ENCODE results near the gene SCAP. TPM values are rescaled to one million over a fixed set of nuclear protein-coding genes. Genes with fewer than 3 reads are reported as not detected.

Gene SCAP
- total RNA-seq, 2 donors from 2014 or later: 103 to 105 TPM

DNA sequence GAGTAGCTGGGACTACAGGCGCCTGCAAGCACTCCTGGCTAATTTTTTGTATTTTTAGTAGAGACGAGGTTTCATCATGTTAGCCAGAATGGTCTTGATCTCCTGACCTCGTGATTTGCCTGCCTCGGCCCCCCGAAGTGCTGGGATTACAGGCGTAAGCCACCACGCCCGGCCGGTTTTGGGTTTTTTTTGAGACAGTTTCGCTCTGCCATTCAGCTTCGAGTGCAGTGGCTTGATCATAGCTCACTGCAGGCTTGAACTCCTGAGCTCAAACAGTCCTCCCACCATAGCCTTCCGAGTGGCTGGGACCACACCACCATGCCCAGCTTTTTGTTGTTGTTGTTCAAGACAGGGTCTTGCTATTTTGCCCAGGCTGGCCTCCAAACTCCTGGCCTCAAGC is 16.0 kb upstream of the SCAP start:
- H3K9ac ChIP-seq (ENCODE audit: extremely low read depth, low read length, poor library complexity, severe bottlenecking): no peak overlapping the region
- H3K4me3 ChIP-seq (ENCODE audit: low read length): no peak overlapping the region
- H3K4me3 Mint-ChIP-seq: no peak overlapping the region
- no peak for DNase-seq
- H3K27ac Mint-ChIP-seq: no peak overlapping the region
- H3K4me1 Mint-ChIP-seq: no peaks in the 10 kb centered on the region
- peaks cover 39% of the 10 kb centered on the region for H3K36me3 Mint-ChIP-seq (ENCODE audit: low read depth)
- no peaks in the 10 kb centered on the region for H3K4me1 ChIP-seq (ENCODE audit: control insufficient read depth, insufficient read depth, low read length)
- TF ChIP-seq, protein P1, sequence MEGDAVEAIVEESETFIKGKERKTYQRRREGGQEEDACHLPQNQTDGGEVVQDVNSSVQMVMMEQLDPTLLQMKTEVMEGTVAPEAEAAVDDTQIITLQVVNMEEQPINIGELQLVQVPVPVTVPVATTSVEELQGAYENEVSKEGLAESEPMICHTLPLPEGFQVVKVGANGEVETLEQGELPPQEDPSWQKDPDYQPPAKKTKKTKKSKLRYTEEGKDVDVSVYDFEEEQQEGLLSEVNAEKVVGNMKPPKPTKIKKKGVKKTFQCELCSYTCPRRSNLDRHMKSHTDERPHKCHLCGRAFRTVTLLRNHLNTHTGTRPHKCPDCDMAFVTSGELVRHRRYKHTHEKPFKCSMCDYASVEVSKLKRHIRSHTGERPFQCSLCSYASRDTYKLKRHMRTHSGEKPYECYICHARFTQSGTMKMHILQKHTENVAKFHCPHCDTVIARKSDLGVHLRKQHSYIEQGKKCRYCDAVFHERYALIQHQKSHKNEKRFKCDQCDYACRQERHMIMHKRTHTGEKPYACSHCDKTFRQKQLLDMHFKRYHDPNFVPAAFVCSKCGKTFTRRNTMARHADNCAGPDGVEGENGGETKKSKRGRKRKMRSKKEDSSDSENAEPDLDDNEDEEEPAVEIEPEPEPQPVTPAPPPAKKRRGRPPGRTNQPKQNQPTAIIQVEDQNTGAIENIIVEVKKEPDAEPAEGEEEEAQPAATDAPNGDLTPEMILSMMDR (conservative IDR thresholded peaks at IDR 0.05): no peak
- H3K9me3 Mint-ChIP-seq: no peaks in the 10 kb centered on the region
- 92 to 93% methylated on average over 10 to 12 of the region's 12 CpGs for WGBS, 2 experiments (ENCODE audit: insufficient coverage in 1 of 2, insufficient read length in 1 of 2)
- H3K27ac ChIP-seq (ENCODE audit: low read depth, low read length): no peak overlapping the region
- H3K9me3 ChIP-seq (ENCODE audit: control insufficient read depth, low read length): no peaks in the 10 kb centered on the region
- H3K27me3 ChIP-seq (ENCODE audit: control insufficient read depth, insufficient read depth, low read length, poor library complexity, severe bottlenecking): no peaks in the 10 kb centered on the region
- peaks cover 41% of the 10 kb centered on the region for H3K36me3 ChIP-seq (ENCODE audit: control insufficient read depth, insufficient read depth, low read length)
- no peaks in the 10 kb centered on the region for H3K27me3 Mint-ChIP-seq (ENCODE audit: insufficient read depth)

GRCh38 chr3:47491186-47491585 is 15.4 kb upstream of the SCAP start:
- Histone ChIP-seq H3K4me1 (ENCODE audit: control insufficient read depth, insufficient read depth, low read length) (no peaks in the 10 kb centered on the region), H3K4me3 (ENCODE audit: low read length) (no peak overlapping the region), H3K27me3 (ENCODE audit: control insufficient read depth, insufficient read depth, low read length, poor library complexity, severe bottlenecking) (no peaks in the 10 kb centered on the region), H3K9me3 (ENCODE audit: control insufficient read depth, low read length) (no peaks in the 10 kb centered on the region), H3K36me3 (ENCODE audit: control insufficient read depth, insufficient read depth, low read length) (peaks cover 37% of the 10 kb centered on the region), H3K27ac (ENCODE audit: low read depth, low read length) (no peak overlapping the region), H3K9ac (ENCODE audit: extremely low read depth, low read length, poor library complexity, severe bottlenecking) (no peak overlapping the region)
- Mint-ChIP-seq H3K27me3 (ENCODE audit: insufficient read depth) (no peaks in the 10 kb centered on the region), H3K4me3 (no peak overlapping the region), H3K27ac (no peak overlapping the region), H3K9me3 (no peaks in the 10 kb centered on the region), H3K36me3 (ENCODE audit: low read depth) (peaks cover 36% of the 10 kb centered on the region), H3K4me1 (no peaks in the 10 kb centered on the region)
- TF ChIP-seq, protein P1 (conservative IDR thresholded peaks at IDR 0.05): no peak
- WGBS, 2 experiments (ENCODE audit: insufficient coverage in 1 of 2, insufficient read length in 1 of 2): 80 to 99% methylated on average over 1 to 3 of the region's 3 CpGs
- no peak for DNase-seq

DNA sequence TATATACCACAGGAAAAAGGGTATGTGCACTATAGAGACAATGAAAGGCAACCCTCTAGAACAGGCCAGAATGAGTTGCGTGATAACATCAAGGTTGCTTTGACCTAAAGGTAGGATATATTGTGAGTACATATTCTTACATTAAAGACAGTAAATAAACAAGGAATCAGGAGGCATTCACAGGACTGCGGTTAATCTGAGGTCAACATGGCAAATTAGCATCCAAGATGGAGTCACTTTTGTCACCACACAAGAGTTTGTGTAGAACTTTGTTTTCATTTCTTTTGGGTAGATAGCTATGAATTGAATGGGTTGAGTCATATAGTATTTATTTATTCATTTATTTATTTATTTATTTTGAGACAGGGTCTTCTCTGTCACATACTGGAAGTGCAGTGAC is 11.5 kb upstream of the SCAP start:
- TF ChIP-seq, protein P1 (conservative IDR thresholded peaks at IDR 0.05): no peak
- H3K36me3 ChIP-seq (ENCODE audit: control insufficient read depth, insufficient read depth, low read length): peaks cover 12% of the 10 kb centered on the region
- Mint-ChIP-seq H3K36me3 (ENCODE audit: low read depth) (peaks cover 21% of the 10 kb centered on the region), H3K27ac (no peak overlapping the region), H3K27me3 (ENCODE audit: insufficient read depth) (no peaks in the 10 kb centered on the region), H3K4me3 (no peak overlapping the region), H3K9me3 (peaks cover 3% of the 10 kb centered on the region), H3K4me1 (peaks cover 3% of the 10 kb centered on the region)
- H3K4me1 ChIP-seq (ENCODE audit: control insufficient read depth, insufficient read depth, low read length): no peaks in the 10 kb centered on the region
- H3K9me3 ChIP-seq (ENCODE audit: control insufficient read depth, low read length): no peaks in the 10 kb centered on the region
- H3K27me3 ChIP-seq (ENCODE audit: control insufficient read depth, insufficient read depth, low read length, poor library complexity, severe bottlenecking): no peaks in the 10 kb centered on the region
- no peak for DNase-seq
- no peak overlapping the region for H3K4me3 ChIP-seq (ENCODE audit: low read length)
- H3K27ac ChIP-seq (ENCODE audit: low read depth, low read length): no peak overlapping the region
- WGBS, 2 experiments (ENCODE audit: insufficient coverage in 1 of 2, insufficient read length in 1 of 2): 99 to 100% methylated on average over 1 to 2 of the region's 2 CpGs
- H3K9ac ChIP-seq (ENCODE audit: extremely low read depth, low read length, poor library complexity, severe bottlenecking): no peak overlapping the region

All from endodermal cell (in vitro differentiated cells).